RWPE2 (cell line): ENCODE measurements around the gene SHPK.

Source experiments
- ATAC-seq: fragments of 200-7000 bp; cut with Tn5 transposase; 3 replicates; pipeline ENCODE4 v1.9.1; 2021; ENCODE audit warnings: low read depth
- DNase-seq: peaks from one replicate; pipeline ENCODE4 v3.0.0-alpha.2; 2020; ENCODE audit warnings: low spot score
- H3K27ac ChIP-seq: fragments of 450-650 bp; 2 replicates; pipeline ENCODE4 v1.5.1; 2017; ENCODE audit warnings: mild to moderate bottlenecking; ENCODE audit not compliant: poor library complexity, severe bottlenecking
- H3K27me3 ChIP-seq: fragments of 250-450 bp; sonication (Bioruptor Pico); 2 replicates; pipeline ENCODE4 v1.5.1; 2021; ENCODE audit warnings: mild to moderate bottlenecking, moderate library complexity; ENCODE audit not compliant: insufficient read depth, poor library complexity, severe bottlenecking
- H3K36me3 ChIP-seq: fragments of 250-450 bp; sonication (Bioruptor Pico); 2 replicates; pipeline ENCODE4 v1.5.1; 2020; ENCODE audit warnings: low read depth, mild to moderate bottlenecking, moderate library complexity
- H3K4me1 ChIP-seq: fragments of 250-450 bp; sonication (Bioruptor Pico); 2 replicates; pipeline ENCODE4 v1.5.1; 2021; ENCODE audit warnings: mild to moderate bottlenecking, moderate library complexity; ENCODE audit not compliant: insufficient read depth, poor library complexity, severe bottlenecking
- H3K4me3 ChIP-seq: fragments of 250-450 bp; sonication (Bioruptor Pico); 2 replicates; pipeline ENCODE4 v1.5.1; 2021; ENCODE audit warnings: mild to moderate bottlenecking, moderate library complexity; ENCODE audit not compliant: severe bottlenecking
- H3K9me3 ChIP-seq: fragments of 250-450 bp; sonication (Bioruptor Pico); 2 replicates; pipeline ENCODE4 v1.5.1; 2021; ENCODE audit warnings: mild to moderate bottlenecking, moderate library complexity; ENCODE audit not compliant: severe bottlenecking
- CTCF ChIP-seq: fragments of 450-650 bp; IDR thresholded peaks from one replicate; pipeline ENCODE4 v1.5.1; 2017; ENCODE audit warnings: mild to moderate bottlenecking, moderate library complexity; ENCODE audit not compliant: poor library complexity, severe bottlenecking

The SHPK gene

GRCh38 chr17:3636154-3636907 is at the start of gene SHPK, which contains the start of gene CTNS:
SHPK (minus strand) TSS chr17:3636250; CDS start chr17:3636219, 31 bp downstream.
CTNS (plus strand) TSS chr17:3636760; CDS start chr17:3640207, 3,447 bp downstream.
- TF ChIP-seq CTCF: no peak
- 0 out of 2 replicates have a peak, but pooled peaks cover 7% of the 10 kb centered on the region for H3K36me3 ChIP-seq
- DNase-seq (peak; percentile 97), ATAC-seq (peak; percentile 96)
- no peaks in the 10 kb centered on the region for H3K9me3 ChIP-seq
- H3K4me1 ChIP-seq: peaks cover 7% of the 10 kb centered on the region
- H3K27me3 ChIP-seq: no peaks in the 10 kb centered on the region
- H3K4me3 ChIP-seq: peak within 1 kb of the TSS; percentile 90
- peak within 1 kb of the TSS; percentile 67 for H3K27ac ChIP-seq

GRCh38 chr17:3685174-3685573 is 49.1 kb upstream of the SHPK start:
- peak; percentile 38; the same call in 1 of the 3 replicates for ATAC-seq
- TF ChIP-seq CTCF: no peak
- Histone ChIP-seq H3K4me3 (no peak overlapping the region), H3K9me3 (no peaks in the 10 kb centered on the region), H3K4me1 (no peaks in the 10 kb centered on the region), H3K27me3 (no peaks in the 10 kb centered on the region), H3K36me3 (no peaks in the 10 kb centered on the region), H3K27ac (no peak overlapping the region)
- no peak for DNase-seq

GRCh38 chr17:3683054-3683511 is 47.0 kb upstream of the SHPK start:
- peak; percentile 79 for TF ChIP-seq CTCF
- no peaks in the 10 kb centered on the region for H3K4me1 ChIP-seq
- no peak overlapping the region for H3K27ac ChIP-seq
- ATAC-seq (peak; percentile 50; the same call in 2 of the 3 replicates), DNase-seq (no peak)
- H3K36me3 ChIP-seq: no peaks in the 10 kb centered on the region
- H3K4me3 ChIP-seq: no peak overlapping the region
- no peaks in the 10 kb centered on the region for H3K27me3 ChIP-seq
- no peaks in the 10 kb centered on the region for H3K9me3 ChIP-seq

- no peak for TF ChIP-seq CTCF
- no peaks in the 10 kb centered on the region for H3K27me3 ChIP-seq
- no peak overlapping the region for H3K4me3 ChIP-seq
- H3K9me3 ChIP-seq: no peaks in the 10 kb centered on the region
- no peak for DNase-seq
- H3K4me1 ChIP-seq: no peaks in the 10 kb centered on the region
- ATAC-seq: no peak
- H3K27ac ChIP-seq: no peak overlapping the region
- no peaks in the 10 kb centered on the region for H3K36me3 ChIP-seq
These were observed 46.0 kb upstream of the SHPK start for GRCh38 chr17:3682033-3682432.

GRCh38 chr17:3681565-3681964 is 45.5 kb upstream of the SHPK start:
- no peaks in the 10 kb centered on the region for H3K27me3 ChIP-seq
- no peak overlapping the region for H3K4me3 ChIP-seq
- H3K36me3 ChIP-seq: no peaks in the 10 kb centered on the region
- H3K9me3 ChIP-seq: no peaks in the 10 kb centered on the region
- no peak for ATAC-seq
- TF ChIP-seq CTCF: no peak
- no peak overlapping the region for H3K27ac ChIP-seq
- no peaks in the 10 kb centered on the region for H3K4me1 ChIP-seq
- no peak for DNase-seq
